ENCODE measurements around the gene AFF3.
A peak's percentile ranks its signal among the peaks of the same experiment; 100 is the strongest.

AFF3 gene

DNA sequence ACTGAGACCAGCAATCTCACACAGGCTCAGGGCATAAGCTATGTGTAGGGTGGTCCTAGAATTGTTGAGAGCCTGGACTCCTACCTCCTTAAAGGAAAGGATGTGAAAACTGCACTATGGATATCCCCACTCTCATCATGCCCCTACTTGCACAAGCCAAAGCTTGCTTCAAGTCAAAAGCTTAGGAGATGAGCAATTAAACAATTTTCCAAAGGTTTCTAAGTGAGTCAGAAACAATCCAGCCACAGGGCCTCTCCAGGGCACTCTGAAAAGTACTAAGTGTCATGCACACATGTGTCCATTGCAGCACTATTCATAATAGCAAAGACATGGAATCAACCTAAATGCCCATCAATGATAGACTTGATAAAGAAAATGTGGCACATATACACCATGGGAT, 215.4 kb downstream of the AFF3 start:
- peak; percentile 49 for DNase-seq (ENCODE audit: low spot score)

GRCh38 chr2:99925960-99926359, 216.4 kb downstream of the AFF3 start:
- no peak for DNase-seq (ENCODE audit: low spot score)

DNA sequence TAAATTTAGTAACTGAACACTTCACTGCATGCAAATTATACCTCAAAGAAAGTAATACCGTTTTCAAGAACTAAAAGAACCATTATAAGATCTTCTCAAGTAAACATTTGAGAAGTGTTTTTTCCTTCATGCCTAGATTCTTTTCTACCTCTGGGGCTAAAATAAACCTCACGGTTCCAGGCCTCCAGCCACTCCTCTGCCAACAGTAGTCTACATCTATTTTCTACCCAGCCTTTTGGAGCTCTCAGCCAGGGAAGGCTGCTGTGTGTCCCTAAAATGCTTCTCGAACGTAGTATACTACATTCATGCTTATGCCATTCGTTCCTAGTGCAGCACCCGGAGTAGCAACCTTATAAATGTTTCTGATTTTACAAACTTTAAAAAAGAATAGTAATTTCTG, 219.7 kb downstream of the AFF3 start:
- DNase-seq (ENCODE audit: low spot score), result no peak

GRCh38 chr2:99921903-99922302, 220.5 kb downstream of the AFF3 start:
- DNase-seq (ENCODE audit: low spot score), result no peak

- no peak for DNase-seq (ENCODE audit: low spot score)
Measured at GRCh38 chr2:99918389-99918788, 224.0 kb downstream of the AFF3 start.

- no peak for DNase-seq (ENCODE audit: low spot score)
Measured at GRCh38 chr2:99915108-99915675, 227.2 kb downstream of the AFF3 start.

- no peak for DNase-seq (ENCODE audit: low spot score)
Measured at GRCh38 chr2:99911736-99912135, 230.7 kb downstream of the AFF3 start.

- no peak for DNase-seq (ENCODE audit: low spot score)
Measured at GRCh38 chr2:99910902-99911301, 231.5 kb downstream of the AFF3 start.

DNA sequence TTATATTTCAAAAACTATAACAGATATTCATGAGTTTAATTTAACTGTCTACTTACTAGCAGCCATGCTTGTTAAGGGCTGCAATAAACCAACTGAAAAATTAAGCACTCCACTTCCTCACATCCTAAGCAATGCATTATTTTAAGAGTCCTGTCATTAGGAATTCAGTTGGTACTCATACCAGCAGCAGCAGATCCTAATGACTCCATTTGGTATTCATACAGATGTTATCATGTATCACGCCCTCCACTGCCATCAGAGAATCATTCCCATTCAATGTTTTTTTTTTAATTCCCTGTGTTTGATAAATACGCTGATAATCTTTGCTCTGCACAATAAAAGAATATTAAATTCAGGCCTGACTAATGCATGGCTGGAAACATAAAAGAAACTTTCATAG, 236.8 kb downstream of the AFF3 start:
- no peak for DNase-seq (ENCODE audit: low spot score)

- no peak for DNase-seq (ENCODE audit: low spot score)
Measured at GRCh38 chr2:99905025-99905424, 237.4 kb downstream of the AFF3 start.

DNA sequence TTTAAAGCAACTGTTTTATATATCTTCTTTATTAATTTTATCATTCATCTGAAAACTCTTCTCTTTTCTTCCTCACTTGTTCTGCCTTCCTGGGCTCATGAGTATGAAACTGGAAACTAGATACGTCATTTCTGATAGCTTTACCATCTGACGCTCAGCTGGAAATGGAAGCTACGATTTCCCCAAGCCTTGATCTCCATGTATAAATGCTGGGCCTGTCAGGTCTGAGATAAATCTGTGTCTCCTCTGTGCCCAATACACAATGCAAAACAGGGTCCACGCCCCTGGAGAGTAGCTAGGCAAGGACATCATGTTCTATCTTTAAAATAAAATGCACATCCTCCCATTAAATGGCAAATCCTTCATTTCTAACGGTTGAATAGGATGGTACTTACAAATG, 238.4 kb downstream of the AFF3 start:
- DNase-seq (ENCODE audit: low spot score), result no peak

DNA sequence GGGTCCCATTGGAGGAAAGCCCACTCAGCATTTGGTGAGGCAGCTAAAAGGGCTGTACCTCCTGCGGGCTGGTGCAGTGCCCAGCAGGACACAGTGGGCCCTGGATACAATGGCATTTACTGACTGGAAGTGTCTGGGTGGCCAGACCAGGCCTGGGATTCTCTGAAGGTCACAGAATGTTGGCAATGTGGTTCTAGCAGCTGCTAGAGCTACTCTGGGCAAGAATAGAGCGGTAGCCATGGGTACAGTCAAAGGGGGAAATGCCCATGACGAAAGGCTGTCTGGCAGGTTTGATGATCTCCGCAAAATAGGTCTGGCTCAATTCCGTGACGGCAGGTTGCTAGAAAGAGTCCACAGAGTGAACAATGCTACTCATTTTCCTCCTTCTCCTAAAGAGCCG, 241.8 kb downstream of the AFF3 start:
- DNase-seq (ENCODE audit: low spot score), result no peak

- DNase-seq (ENCODE audit: low spot score), result no peak
Measured at GRCh38 chr2:99899882-99900281, 242.5 kb downstream of the AFF3 start.

GRCh38 chr2:99899058-99899855, 243.1 kb downstream of the AFF3 start:
- no peak for DNase-seq (ENCODE audit: low spot score)

DNA sequence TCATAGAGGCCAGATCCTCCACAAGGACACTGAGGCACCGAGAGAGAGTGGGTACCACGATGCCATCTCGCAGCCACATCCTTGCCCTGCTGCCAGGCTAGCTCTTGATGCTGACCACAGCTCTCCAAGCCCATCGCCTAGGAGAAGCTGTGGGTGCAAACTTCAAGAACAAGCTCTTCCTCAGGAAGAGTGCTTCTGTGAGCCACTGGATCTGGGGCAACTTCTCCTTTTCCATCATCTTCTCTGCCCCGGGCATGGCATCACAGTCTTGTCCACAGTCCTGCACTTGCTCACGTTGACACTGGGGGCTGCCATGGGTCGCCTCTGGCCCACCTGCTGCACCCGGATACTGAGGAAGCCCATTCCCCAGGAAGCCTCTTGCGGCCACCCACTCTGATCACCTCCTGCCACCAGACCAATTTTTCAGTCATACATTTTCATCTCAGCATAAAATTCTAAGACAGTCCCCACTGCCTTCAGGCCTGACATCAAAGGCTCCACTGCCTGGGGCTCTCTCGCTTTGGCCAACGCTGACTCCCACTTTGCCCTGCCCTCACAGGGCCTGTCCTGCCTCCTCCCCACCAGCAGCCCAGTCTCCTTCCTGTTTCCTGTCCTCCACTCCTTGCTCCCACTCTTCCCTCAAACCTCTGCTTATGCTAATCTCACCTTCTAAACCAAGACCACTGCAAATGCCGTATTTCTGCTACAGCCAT, 243.9 kb downstream of the AFF3 start:
- DNase-seq (ENCODE audit: low spot score), result no peak

DNA sequence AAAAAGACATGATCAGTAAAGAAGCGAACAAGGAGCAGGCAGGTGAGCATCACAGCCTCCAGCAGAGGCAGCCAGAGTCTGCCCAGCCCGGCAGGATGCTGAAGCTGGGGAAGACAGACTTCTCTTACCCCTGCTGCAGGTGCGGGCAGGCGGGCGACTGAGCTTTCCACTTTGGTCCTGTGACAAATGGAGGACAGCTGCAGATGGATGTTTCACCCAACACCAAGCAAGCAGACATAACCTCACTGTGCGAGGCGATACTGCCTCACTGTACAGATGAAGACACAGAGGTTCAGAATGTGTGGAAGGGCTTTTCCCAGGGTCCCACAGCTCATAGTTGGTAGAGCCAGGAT, 251.0 kb downstream of the AFF3 start:
- DNase-seq (ENCODE audit: low spot score), result no peak

DNA sequence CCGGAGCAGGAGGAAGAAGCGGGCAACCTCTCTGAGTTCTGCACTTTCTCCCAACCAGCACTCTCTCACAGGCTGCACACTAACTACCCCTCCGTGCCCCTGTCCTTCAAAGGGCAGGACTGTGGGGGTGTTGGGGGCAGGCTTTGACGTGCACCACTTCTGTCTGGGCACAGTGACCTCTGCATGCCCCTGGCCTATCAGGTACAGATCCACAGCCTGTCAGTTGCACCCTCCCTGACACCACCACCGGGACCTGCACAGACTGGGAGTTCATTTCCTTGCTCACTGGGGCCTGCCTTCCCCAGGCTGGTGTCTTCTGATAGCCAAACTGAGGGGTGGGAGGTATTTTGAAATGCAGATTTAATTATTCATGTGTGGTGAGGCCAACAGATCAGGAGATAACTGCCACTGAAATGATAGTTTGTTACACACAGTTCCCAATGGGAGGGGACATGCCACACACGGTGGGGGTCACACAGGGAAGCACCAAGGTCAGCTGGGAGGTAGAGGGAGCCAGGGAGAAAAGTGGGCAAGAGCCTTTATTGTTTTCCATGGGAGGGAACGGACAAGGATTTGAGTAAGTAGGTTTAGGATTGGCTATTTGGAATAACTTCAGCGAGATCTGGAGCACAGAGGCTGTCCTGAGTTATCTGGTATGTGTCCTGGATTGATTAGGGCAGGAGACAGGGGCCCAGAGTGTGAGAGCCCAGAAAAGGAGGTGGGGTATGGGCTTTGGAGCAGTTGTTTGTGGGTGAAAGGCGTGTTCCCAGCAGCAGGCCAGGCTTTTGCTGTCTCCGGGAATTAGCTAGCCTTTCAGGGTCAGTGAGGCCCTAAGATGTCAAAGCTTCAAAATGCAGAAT, 251.6 kb downstream of the AFF3 start:
- DNase-seq (ENCODE audit: low spot score), result no peak

DNA sequence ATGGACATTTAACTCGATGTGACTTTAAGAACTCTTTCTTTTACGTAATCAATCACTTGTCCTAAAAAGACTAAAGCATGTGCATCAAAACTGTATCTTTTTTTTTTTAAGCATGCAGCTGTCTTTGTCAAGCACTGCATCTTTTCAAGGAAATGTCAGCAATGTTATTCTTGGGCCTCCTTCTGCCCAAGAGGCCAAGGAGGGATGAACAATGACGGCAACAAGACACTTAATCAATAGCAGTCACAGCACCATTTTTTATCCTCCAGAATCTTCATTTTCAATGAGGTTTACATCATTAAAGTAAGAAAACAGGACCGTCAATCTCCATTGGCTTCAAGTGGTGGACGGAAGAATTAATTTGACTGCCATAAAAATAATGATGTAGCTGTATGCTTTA, 253.8 kb downstream of the AFF3 start:
- DNase-seq (ENCODE audit: low spot score), result no peak

DNA sequence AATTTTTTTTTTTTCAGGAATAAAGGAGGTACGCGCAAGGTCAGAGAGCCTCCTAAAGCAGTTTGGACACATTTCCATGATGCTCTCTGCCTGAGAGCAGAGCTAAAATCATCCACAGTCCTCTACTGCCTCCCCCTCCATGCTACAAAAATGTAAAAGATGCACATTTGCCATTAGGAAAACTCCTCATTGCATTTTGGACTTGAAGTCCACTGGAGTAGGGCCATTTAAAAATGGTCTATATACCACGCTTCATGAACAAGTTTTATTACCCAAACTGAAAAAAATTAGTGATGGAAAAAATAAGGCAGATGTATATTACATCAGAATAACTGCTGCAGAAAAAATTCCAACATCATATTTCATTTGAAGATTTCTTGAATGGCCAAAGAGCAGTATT, 256.0 kb downstream of the AFF3 start:
- no peak for DNase-seq (ENCODE audit: low spot score)

- DNase-seq (ENCODE audit: low spot score), result no peak
Measured at GRCh38 chr2:99883358-99883757, 259.0 kb downstream of the AFF3 start.

DNA sequence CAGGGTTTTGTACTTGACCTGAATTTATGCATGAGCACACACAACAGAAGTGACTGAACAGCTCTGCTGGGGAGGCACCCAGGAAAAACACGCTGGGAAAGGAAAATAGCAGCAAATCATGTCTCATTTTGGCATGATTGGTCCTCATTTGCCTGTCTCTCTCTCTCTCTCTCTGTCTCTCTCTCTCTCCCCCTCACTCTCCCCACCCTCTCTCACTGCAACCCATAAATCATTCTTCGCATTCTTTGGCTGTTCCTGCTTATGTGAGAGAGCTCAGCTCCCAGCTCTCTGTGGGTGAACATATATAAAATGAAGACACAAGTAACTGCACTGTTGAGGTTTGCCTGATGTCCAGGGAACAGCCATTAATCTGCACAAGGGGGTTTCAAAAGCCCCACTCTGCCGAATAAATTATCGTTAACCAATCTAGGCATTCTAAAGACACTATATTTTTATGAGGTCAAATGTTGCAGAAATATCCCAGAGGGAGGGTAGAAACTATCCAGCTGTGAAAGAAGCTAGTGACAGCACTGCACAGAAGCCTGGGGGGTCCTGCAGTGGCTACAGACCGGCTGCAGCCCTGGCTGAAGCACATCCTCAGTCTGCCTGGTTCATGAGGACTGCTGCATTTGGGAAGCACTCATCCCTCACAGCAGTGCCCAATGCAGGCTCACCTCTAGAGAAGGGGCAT, 260.3 kb downstream of the AFF3 start:
- peak; percentile 15 for DNase-seq (ENCODE audit: low spot score)

- no peak for DNase-seq (ENCODE audit: low spot score)
Measured at GRCh38 chr2:99880964-99881294, 261.5 kb downstream of the AFF3 start.

Measured in AG20443 (cell line).